ENCODE measurements around the gene RGL1. TPM values are rescaled to one million over a fixed set of nuclear protein-coding genes. Genes with fewer than 3 reads are reported as not detected.

RGL1 gene
- total RNA-seq, 1 experiment from 2014 or later: 0.92 TPM

DNA sequence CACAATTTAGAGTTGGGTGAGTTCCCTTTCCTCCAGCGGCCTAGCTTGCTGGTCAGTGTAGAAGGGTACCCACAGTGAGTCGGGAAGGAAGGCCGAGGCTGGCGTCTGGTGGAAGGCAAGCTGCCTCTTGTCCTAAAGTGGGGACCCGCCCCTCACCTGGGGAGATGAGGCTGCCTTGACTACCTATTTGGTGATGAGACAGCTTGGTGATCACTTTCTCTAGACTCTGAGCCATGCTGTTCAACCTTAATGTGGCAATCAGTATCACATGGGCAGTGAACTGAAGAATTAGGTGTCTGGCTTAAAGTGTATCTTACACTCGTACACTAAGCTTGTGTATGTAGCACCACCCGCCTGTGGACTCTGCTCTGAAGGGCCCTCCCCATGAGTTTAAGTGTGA lies 131.9 kb downstream of the RGL1 start:
- TF ChIP-seq TCF7L2 (IDR thresholded peaks at IDR 0.05; ENCODE audit: low read depth, low read length) (no peak), REST (IDR thresholded peaks at IDR 0.05; ENCODE audit: insufficient read depth in 1 of 2, low read depth in 2 of 2, low read length in 1 of 2) (no peak)
- TF ChIP-seq, protein P1, sequence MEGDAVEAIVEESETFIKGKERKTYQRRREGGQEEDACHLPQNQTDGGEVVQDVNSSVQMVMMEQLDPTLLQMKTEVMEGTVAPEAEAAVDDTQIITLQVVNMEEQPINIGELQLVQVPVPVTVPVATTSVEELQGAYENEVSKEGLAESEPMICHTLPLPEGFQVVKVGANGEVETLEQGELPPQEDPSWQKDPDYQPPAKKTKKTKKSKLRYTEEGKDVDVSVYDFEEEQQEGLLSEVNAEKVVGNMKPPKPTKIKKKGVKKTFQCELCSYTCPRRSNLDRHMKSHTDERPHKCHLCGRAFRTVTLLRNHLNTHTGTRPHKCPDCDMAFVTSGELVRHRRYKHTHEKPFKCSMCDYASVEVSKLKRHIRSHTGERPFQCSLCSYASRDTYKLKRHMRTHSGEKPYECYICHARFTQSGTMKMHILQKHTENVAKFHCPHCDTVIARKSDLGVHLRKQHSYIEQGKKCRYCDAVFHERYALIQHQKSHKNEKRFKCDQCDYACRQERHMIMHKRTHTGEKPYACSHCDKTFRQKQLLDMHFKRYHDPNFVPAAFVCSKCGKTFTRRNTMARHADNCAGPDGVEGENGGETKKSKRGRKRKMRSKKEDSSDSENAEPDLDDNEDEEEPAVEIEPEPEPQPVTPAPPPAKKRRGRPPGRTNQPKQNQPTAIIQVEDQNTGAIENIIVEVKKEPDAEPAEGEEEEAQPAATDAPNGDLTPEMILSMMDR (IDR thresholded peaks at IDR 0.05): no peak
- in situ Hi-C loops (cut with HindIII; ENCODE audit: low pct_unique_long_range_greater_than_20kb, low sequenced_read_pairs) (no loop called here), intact Hi-C loops (cut with micrococcal nuclease; ENCODE audit: unreplicated experiment) (loop anchor here (10.0 kb wide), 1 partner anchor 288 kb away; no protein-coding TSS in a partner anchor)
- Histone ChIP-seq H3K9me3 (ENCODE audit: control insufficient read depth, insufficient read depth, low read depth, low read length) (no peaks in the 10 kb centered on the region), H3K4me3 (ENCODE audit: low read depth in 2 of 2, low read length in 2 of 2) (no peak overlapping the region), H3K36me3 (ENCODE audit: control insufficient read depth, insufficient read depth, low read length) (no peaks in the 10 kb centered on the region), H3K27ac (ENCODE audit: low read length) (no peak overlapping the region), H3K4me1 (ENCODE audit: control insufficient read depth, insufficient read depth, low read length) (no peaks in the 10 kb centered on the region), H3K27me3 (ENCODE audit: control insufficient read depth, insufficient read depth, low read length) (no peaks in the 10 kb centered on the region)
- POLR2A ChIA-PET: no interaction called here
- CTCF ChIA-PET: no interaction called here
- ATAC-seq (no peak), DNase-seq (ENCODE audit: low read depth, low spot score) (no peak)
- BruUV-seq (replicated peaks): no TSS peak

DNA sequence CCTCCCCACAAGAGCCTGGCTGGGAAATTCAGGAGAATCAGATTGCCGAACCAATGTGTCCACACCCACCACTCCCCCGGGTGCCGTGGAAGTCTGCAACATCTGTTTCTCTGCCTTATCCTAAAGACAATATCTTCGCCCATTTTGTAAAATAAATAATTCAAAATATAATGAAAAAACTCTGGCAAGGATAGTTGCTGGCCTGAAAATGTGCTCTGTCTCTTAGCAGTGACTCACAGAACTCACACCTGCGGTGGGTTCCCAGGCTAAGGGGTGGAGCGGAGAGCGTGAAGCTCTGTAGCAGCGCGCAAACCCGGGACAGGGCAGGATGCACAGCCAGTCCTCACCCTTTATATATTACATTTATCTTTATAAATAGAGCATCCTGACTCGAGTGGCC lies 132.7 kb downstream of the RGL1 start:
- BruUV-seq (replicated peaks): no TSS peak
- Histone ChIP-seq H3K9me3 (ENCODE audit: control insufficient read depth, insufficient read depth, low read depth, low read length) (no peaks in the 10 kb centered on the region), H3K4me3 (ENCODE audit: low read depth in 2 of 2, low read length in 2 of 2) (no peak overlapping the region), H3K27ac (ENCODE audit: low read length) (no peak overlapping the region), H3K27me3 (ENCODE audit: control insufficient read depth, insufficient read depth, low read length) (no peaks in the 10 kb centered on the region), H3K4me1 (ENCODE audit: control insufficient read depth, insufficient read depth, low read length) (no peaks in the 10 kb centered on the region), H3K36me3 (ENCODE audit: control insufficient read depth, insufficient read depth, low read length) (no peaks in the 10 kb centered on the region)
- in situ Hi-C loops (cut with HindIII; ENCODE audit: low pct_unique_long_range_greater_than_20kb, low sequenced_read_pairs): no loop called here
- POLR2A ChIA-PET: no interaction called here
- ATAC-seq (no peak), DNase-seq (ENCODE audit: low read depth, low spot score) (no peak)
- no peak for TF ChIP-seq TCF7L2 (IDR thresholded peaks at IDR 0.05; ENCODE audit: low read depth, low read length)
- no peak for TF ChIP-seq POLR2AphosphoS5 (IDR thresholded peaks at IDR 0.05; ENCODE audit: low read depth, low read length)
- TF ChIP-seq REST (IDR thresholded peaks at IDR 0.05; ENCODE audit: insufficient read depth in 1 of 2, low read depth in 2 of 2, low read length in 1 of 2): no peak
- TF ChIP-seq SIN3A (IDR thresholded peaks at IDR 0.05; ENCODE audit: borderline replicate concordance, insufficient read depth, low read depth, low read length): no peak
- TF ChIP-seq, protein P1 (IDR thresholded peaks at IDR 0.05): no peak
- CTCF ChIA-PET: no interaction called here
- intact Hi-C loops (cut with micrococcal nuclease; ENCODE audit: unreplicated experiment): loop anchor here (10.0 kb wide), 1 partner anchor 287 kb away; no protein-coding TSS in a partner anchor
